OCI-LY3 (cell line): ENCODE data around the gene TCF20.

Experiments used
- H2AFZ ChIP-seq: fragments of 200-600, 300-600 bp; shearing (Covaris generic); 2 replicates; pipeline ENCODE4 v1.6.0; 2014; ENCODE audit warnings: antibody characterized with exemption, low read depth, low read length
- H3K27ac ChIP-seq: fragments of 200-600, 300-600 bp; sonication (generic); 2 replicates; pipeline ENCODE4 v1.5.1; 2014; ENCODE audit warnings: mild to moderate bottlenecking, low read length, moderate library complexity, mixed read lengths
- H3K27me3 ChIP-seq: fragments of 200-600, 300-600 bp; sonication (generic); 2 replicates; pipeline ENCODE4 v1.6.1; 2014; ENCODE audit warnings: low read depth, low read length, mixed read lengths
- H3K36me3 ChIP-seq: fragments of 200-600, 300-600 bp; sonication (generic); replicated peaks from 2 replicates; pipeline ENCODE3; 2014; ENCODE audit warnings: low read depth, low read length, mixed read lengths
- H3K4me1 ChIP-seq: fragments of 300-600, 200-600 bp; sonication (generic); 2 replicates; pipeline ENCODE4 v1.6.1; 2014; ENCODE audit warnings: low read length, mixed read lengths
- H3K4me2 ChIP-seq: fragments of 200-600, 300-600 bp; sonication (generic); 2 replicates; pipeline ENCODE4 v1.6.1; 2014; ENCODE audit warnings: low read length, mixed read lengths
- H3K4me3 ChIP-seq: fragments of 300-600, 200-600 bp; sonication (generic); 2 replicates; pipeline ENCODE4 v1.5.1; 2014; ENCODE audit warnings: antibody characterized with exemption, mild to moderate bottlenecking, low read length, moderate library complexity
- H3K79me2 ChIP-seq: fragments of 300-600, 200-600 bp; shearing (Covaris generic); 2 replicates; pipeline ENCODE4 v1.6.1; 2014; ENCODE audit warnings: mild to moderate bottlenecking, low read length, mixed read lengths
- H3K9ac ChIP-seq: fragments of 300-600, 200-600 bp; shearing (Covaris generic); 2 replicates; pipeline ENCODE4 v1.6.0; 2014; ENCODE audit warnings: mild to moderate bottlenecking, low read length, moderate library complexity
- H3K9me3 ChIP-seq: fragments of 200-600, 300-600 bp; shearing (Covaris generic); 2 replicates; pipeline ENCODE4 v1.6.1; 2014; ENCODE audit warnings: low read length, mixed read lengths; ENCODE audit not compliant: insufficient read depth
- H4K20me1 ChIP-seq: fragments of 200-600, 300-600 bp; sonication (generic); 2 replicates; pipeline ENCODE4 v1.6.1; 2016; ENCODE audit warnings: low read length, mixed read lengths; ENCODE audit not compliant: insufficient read depth
- EZH2phosphoT487 ChIP-seq: fragments of 200-600 bp; shearing (Covaris generic); IDR thresholded peaks from 2 replicates; pipeline ENCODE4 v1.6.1; 2018; ENCODE audit warnings: antibody characterized with exemption, mixed run types, low read depth
- TF ChIP-seq, protein P1 (sequence below): fragments of 200-600, 300-600 bp; sonication (generic); IDR thresholded peaks from 2 replicates; pipeline ENCODE4 v1.5.1; 2014; ENCODE audit warnings: antibody characterized with exemption, low read length, low read depth

Gene TCF20

DNA sequence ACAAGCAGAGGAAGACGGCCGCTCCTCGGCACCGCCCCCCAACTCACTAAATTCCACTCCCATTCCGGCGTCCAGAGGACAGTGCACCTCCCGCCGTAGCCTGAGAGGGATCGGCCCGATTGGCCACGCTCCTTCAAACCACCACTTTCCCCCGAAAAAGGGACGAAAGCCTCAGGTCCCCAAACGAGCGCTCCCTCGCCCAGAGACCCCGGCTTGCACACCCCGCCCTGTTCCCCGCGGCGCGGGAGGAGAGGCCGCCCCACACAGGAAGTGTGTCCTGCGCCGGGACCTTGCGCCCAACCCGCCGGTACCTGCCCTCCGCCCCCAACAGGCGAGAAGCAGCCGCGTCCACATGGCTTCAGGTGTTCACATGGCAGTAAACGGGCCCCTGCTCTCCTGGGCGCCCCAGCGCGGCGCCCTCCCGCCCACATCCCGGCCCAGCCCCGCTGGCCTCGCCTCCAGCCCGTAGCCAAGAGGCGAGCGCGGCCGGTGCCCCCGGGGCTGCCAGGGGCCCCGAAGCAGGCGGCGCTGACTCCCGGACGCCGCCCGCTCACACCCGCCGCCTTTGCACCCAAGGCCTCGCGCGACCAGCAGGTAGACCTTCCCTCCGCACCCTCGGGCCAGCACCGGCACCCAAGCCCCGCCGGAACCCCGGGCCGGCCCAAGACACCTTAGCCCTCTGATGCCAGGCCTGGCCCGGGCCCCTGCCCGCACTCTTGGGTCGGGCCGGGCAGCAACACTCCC, 849 bp downstream of the TCF20 start:
- H3K4me2 ChIP-seq = peak overlapping the region; percentile 90
- H3K9me3 ChIP-seq = no peaks in the 10 kb centered on the region
- H3K36me3 ChIP-seq = peaks cover 3% of the 10 kb centered on the region
- TF ChIP-seq, protein P1, sequence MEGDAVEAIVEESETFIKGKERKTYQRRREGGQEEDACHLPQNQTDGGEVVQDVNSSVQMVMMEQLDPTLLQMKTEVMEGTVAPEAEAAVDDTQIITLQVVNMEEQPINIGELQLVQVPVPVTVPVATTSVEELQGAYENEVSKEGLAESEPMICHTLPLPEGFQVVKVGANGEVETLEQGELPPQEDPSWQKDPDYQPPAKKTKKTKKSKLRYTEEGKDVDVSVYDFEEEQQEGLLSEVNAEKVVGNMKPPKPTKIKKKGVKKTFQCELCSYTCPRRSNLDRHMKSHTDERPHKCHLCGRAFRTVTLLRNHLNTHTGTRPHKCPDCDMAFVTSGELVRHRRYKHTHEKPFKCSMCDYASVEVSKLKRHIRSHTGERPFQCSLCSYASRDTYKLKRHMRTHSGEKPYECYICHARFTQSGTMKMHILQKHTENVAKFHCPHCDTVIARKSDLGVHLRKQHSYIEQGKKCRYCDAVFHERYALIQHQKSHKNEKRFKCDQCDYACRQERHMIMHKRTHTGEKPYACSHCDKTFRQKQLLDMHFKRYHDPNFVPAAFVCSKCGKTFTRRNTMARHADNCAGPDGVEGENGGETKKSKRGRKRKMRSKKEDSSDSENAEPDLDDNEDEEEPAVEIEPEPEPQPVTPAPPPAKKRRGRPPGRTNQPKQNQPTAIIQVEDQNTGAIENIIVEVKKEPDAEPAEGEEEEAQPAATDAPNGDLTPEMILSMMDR = peak; percentile 21; the same call in 1 of the 2 replicates
- no peak for TF ChIP-seq EZH2phosphoT487
- peak overlapping the region; percentile 66; the same call in 1 of the 2 replicates for H2AFZ ChIP-seq
- peaks cover 15% of the 10 kb centered on the region for H3K4me1 ChIP-seq
- peaks cover 61% of the 10 kb centered on the region for H3K79me2 ChIP-seq
- H4K20me1 ChIP-seq = peaks cover 48% of the 10 kb centered on the region
- H3K4me3 ChIP-seq = peak overlapping the region; percentile 100
- H3K27me3 ChIP-seq = no peaks in the 10 kb centered on the region
- peak overlapping the region; percentile 79 for H3K27ac ChIP-seq
- peak overlapping the region; percentile 100 for H3K9ac ChIP-seq

DNA sequence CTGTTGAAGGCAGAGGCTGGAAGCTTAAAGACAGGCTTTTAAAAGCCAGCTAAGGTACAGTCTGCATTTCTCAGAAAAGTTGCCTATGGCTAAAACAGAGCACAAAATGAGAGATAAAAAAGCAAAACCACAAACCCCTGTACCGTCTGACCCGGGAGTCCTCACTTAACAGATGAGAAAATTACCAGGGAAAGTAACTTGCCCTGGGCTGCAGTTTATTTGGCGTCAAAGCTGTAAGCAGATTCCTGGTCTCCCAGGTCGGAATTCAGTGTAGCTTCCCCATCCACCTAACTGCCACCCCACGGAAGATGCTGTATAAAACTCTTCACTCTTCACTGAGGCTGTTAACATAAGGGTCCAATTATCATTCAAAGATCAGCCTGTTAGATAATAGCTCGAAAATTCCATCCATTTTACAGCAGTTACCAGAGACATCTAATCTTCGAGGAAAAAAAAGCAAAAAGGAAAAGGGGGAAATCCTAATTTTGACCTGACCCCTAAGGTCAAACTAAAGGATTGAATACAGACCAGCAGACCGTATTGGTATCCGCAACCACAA, 1.5 kb downstream of the TCF20 start:
- Histone ChIP-seq H3K4me1 (peaks cover 19% of the 10 kb centered on the region), H3K4me2 (peak overlapping the region; percentile 90), H3K9me3 (no peaks in the 10 kb centered on the region), H3K27me3 (no peaks in the 10 kb centered on the region), H3K79me2 (peaks cover 67% of the 10 kb centered on the region), H3K4me3 (peak overlapping the region; percentile 100), H2AFZ (0 out of 2 replicates have a peak overlapping the region, but pooled peaks have one; percentile 1), H4K20me1 (peaks cover 54% of the 10 kb centered on the region), H3K27ac (no peak overlapping the region), H3K9ac (peak overlapping the region; percentile 100), H3K36me3 (peaks cover 3% of the 10 kb centered on the region)
- no peak for TF ChIP-seq EZH2phosphoT487
- TF ChIP-seq, protein P1 = no peak

DNA sequence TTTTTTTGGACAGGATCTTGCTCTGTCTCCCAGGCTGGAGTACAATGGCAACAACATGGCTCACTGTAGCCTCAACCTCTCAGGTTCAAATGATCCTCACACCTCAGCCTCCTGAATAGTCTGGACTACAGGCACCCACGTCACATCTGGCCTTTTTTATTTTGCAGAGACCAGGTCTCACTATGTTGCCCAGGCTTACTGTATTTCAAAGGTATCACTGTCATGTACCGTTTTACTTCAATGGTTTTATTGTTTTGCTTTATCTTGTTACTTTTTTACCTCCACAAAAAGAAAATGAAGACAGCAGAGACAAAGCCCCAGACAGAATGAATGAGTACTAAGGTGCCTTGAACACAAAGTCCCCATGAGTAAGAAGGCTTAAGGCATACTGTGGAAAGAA, 5.1 kb downstream of the TCF20 start:
- Histone ChIP-seq H3K27ac (no peak overlapping the region), H3K4me3 (no peak overlapping the region), H4K20me1 (peaks cover 90% of the 10 kb centered on the region), H3K27me3 (no peaks in the 10 kb centered on the region), H3K36me3 (peaks cover 3% of the 10 kb centered on the region), H3K4me1 (peaks cover 26% of the 10 kb centered on the region), H3K9ac (no peak overlapping the region), H3K9me3 (no peaks in the 10 kb centered on the region), H3K4me2 (no peak overlapping the region), H3K79me2 (peaks cover 98% of the 10 kb centered on the region), H2AFZ (no peak overlapping the region)
- TF ChIP-seq, protein P1 = no peak
- no peak for TF ChIP-seq EZH2phosphoT487

DNA sequence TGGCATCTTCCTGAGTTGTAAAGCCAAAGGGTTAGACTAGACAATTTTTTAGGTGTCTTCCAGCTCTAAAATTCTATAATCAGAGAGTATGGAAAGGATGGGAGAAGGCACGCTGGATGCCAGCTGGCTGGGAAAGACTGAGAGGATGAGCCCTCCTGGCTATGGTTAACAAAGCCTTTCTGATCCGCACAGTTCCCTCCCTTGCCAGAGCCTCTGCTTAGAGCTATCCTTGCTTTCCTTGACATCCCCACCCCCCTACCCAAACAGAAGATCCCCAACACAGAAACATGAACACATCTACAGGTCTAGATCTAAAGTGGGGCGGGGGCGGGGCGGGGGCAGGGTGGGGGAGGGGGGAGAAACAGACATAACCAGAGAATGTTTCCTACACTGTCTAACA, 6.5 kb downstream of the TCF20 start:
- Histone ChIP-seq H3K9me3 (no peaks in the 10 kb centered on the region), H3K4me1 (peaks cover 24% of the 10 kb centered on the region), H3K27ac (no peak overlapping the region)

More for the DNA sequence above, 6.5 kb downstream of the TCF20 start:
- Histone ChIP-seq H2AFZ (no peak overlapping the region), H3K36me3 (peaks cover 3% of the 10 kb centered on the region), H3K9ac (no peak overlapping the region), H3K4me3 (no peak overlapping the region), H4K20me1 (peaks cover 97% of the 10 kb centered on the region), H3K27me3 (no peaks in the 10 kb centered on the region), H3K79me2 (peaks cover 99% of the 10 kb centered on the region), H3K4me2 (no peak overlapping the region)
- no peak for TF ChIP-seq EZH2phosphoT487
- TF ChIP-seq, protein P1 = no peak
